GM21447 (cell line): ENCODE data around the gene WWOX.

Source experiments
- ATAC-seq: cut with Tn5 transposase; IDR thresholded peaks from one replicate; pipeline ENCODE4 v1.9.1; 2021; ENCODE audit not compliant: unreplicated experiment

Gene WWOX

GRCh38 chr16:78258375-78259065 lies 159.1 kb downstream of the WWOX start:
- no peak for ATAC-seq

GRCh38 chr16:78259873-78260272 lies 160.4 kb downstream of the WWOX start:
- ATAC-seq: no peak

- ATAC-seq: no peak
Observed at GRCh38 chr16:78264642-78265041, 165.2 kb downstream of the WWOX start.

- no peak for ATAC-seq
Observed at GRCh38 chr16:78269256-78269655, 169.8 kb downstream of the WWOX start.

- ATAC-seq: no peak
Observed at GRCh38 chr16:78271981-78272380, 172.5 kb downstream of the WWOX start.

- no peak for ATAC-seq
Observed at GRCh38 chr16:78274771-78275170, 175.3 kb downstream of the WWOX start.

GRCh38 chr16:78275420-78275819 lies 176.0 kb downstream of the WWOX start:
- ATAC-seq: no peak

GRCh38 chr16:78277321-78278055 lies 178.0 kb downstream of the WWOX start:
- ATAC-seq: no peak

- no peak for ATAC-seq
Observed at GRCh38 chr16:78278056-78278450, 178.6 kb downstream of the WWOX start.

- no peak for ATAC-seq
Observed at GRCh38 chr16:78281115-78281514, 181.7 kb downstream of the WWOX start.

- ATAC-seq: no peak
Observed at GRCh38 chr16:78283548-78284251, 184.2 kb downstream of the WWOX start.

GRCh38 chr16:78284326-78284725 lies 184.9 kb downstream of the WWOX start:
- no peak for ATAC-seq

- no peak for ATAC-seq
Observed at GRCh38 chr16:78284957-78285434, 185.5 kb downstream of the WWOX start.

- ATAC-seq: no peak
Observed at GRCh38 chr16:78285437-78285922, 186.0 kb downstream of the WWOX start.

GRCh38 chr16:78286065-78286464 lies 186.6 kb downstream of the WWOX start:
- no peak for ATAC-seq

- no peak for ATAC-seq
Observed at GRCh38 chr16:78288888-78289287, 189.4 kb downstream of the WWOX start.

GRCh38 chr16:78289373-78289772 lies 189.9 kb downstream of the WWOX start:
- ATAC-seq: no peak

GRCh38 chr16:78289844-78290277 lies 190.4 kb downstream of the WWOX start:
- no peak for ATAC-seq

- no peak for ATAC-seq
Observed at GRCh38 chr16:78290395-78290794, 190.9 kb downstream of the WWOX start.

- no peak for ATAC-seq
Observed at GRCh38 chr16:78290872-78291591, 191.6 kb downstream of the WWOX start.

- no peak for ATAC-seq
Observed at GRCh38 chr16:78291604-78292003, 192.2 kb downstream of the WWOX start.
